Fibroblast of mammary gland (primary cell): ENCODE results near the gene DDX23.
"Not testable (repeated sequence)": the region's sequence is repeated elsewhere in the genome, so short reads cannot be mapped to it uniquely, and the experiment has no call there.

Experiments
- DNase-seq: peaks from one replicate; pipeline ENCODE4 v3.0.0-alpha.2; 2010; ENCODE audit warnings: low read depth
- H3K4me3 ChIP-seq: 2 replicates; pipeline ENCODE4 v1.5.1; 2011; ENCODE audit warnings: low read depth, mild to moderate bottlenecking, low read length, moderate library complexity; ENCODE audit not compliant: control insufficient read depth
- CTCF ChIP-seq: conservative IDR thresholded peaks from 2 replicates; pipeline ENCODE4 v1.5.1; 2011; ENCODE audit warnings: low read depth, low read length, inconsistent platforms; ENCODE audit not compliant: control insufficient read depth, insufficient read depth

DDX23 gene

GRCh38 chr12:48863291-48863690 lies 11.3 kb upstream of the DDX23 start:
- no peak for TF ChIP-seq CTCF
- no peak for DNase-seq
- H3K4me3 ChIP-seq = no peak overlapping the region

DNA sequence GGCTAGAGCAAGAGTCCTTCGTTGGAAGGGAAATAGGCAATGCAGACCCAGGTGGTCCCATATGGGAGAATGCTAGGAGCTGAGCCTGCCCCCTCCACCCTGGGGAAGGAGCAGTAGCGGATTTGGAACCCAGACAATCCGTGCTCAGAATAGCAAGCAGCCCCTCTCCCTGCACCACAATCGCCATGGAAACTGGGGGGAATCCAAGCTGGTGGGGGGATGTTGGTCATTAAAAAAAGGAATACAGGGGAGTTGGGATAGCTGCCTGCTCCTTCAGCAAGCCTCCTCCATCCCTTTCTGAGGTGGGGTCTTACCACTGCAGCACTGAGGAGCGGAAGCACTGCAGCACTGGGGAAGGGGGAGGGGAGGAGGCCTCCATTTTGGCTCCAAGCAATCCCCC lies 10.8 kb upstream of the DDX23 start:
- no peak for TF ChIP-seq CTCF
- DNase-seq = no peak
- H3K4me3 ChIP-seq = no peak overlapping the region

GRCh38 chr12:48861111-48861510 lies 9.1 kb upstream of the DDX23 start:
- DNase-seq = peak; percentile 14
- no peak overlapping the region for H3K4me3 ChIP-seq
- TF ChIP-seq CTCF = no peak

DNA sequence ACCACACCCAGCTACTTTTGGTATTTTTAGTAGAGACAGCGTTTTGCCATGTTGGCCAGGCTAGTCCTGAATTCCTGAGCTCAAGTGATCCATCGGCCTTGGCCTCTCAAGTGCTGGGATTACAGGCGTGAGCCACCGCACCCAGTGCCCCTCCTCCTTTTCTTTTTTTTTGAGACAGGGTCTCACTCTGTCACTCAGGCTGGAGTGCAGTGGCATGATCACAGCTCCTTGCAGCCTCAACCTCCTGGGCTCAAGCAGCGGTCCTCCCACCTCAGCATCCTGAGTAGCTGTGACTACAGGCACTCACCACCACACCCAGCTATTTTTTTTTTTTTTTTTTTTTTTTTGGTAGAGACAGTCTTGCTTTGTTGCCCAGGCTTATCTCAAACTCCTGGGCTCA lies 8.3 kb upstream of the DDX23 start:
- DNase-seq, H3K4me3 ChIP-seq: not testable (repeated sequence)

GRCh38 chr12:48859607-48860006 lies 7.6 kb upstream of the DDX23 start:
- no peak for DNase-seq
- no peak overlapping the region for H3K4me3 ChIP-seq
- TF ChIP-seq CTCF = no peak

GRCh38 chr12:48858043-48858442 lies 6.1 kb upstream of the DDX23 start:
- no peak overlapping the region for H3K4me3 ChIP-seq
- no peak for TF ChIP-seq CTCF
- DNase-seq = no peak

DNA sequence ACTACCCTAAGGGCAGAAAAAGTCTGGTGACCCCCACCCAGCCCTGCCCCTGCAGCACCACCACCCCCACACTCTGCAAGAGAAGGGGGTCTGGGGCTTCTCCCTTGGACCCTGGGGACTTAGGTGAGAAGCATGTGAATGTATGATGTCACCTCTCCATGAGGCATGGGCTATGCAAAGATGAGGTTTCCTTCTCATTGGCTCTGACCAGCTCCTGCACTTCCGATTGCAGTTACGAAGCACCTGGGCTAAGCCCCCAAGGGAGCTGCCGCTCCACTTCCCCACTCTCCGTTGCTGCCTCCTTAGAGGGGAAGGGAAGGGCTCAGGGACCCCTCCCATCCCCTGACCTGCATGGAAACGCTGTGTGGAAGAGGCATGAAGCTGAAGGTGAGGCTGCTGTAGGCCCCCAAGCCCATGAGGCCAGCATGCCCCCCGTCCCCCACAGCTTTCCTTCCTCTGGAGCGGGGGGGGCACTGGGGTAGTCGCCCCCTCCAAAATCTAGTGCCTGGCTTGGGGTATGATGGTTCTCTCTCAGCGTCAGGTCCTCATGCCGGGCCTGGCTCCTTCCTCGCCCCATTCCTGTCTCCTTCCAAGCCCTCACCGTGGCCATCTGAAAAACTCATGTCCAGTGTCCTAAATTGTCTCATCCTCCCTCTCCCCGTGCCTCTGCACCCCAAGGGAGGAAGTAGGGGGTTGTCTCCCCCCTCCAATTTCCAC lies 5.5 kb upstream of the DDX23 start:
- no peak overlapping the region for H3K4me3 ChIP-seq
- TF ChIP-seq CTCF = no peak
- no peak for DNase-seq
